ENCODE results near the gene CIP2A. TPM values are rescaled to one million over a fixed set of nuclear protein-coding genes. Genes with fewer than 3 reads are reported as not detected.

CIP2A gene
- total and polyA plus RNA-seq, 2 of the 13 experiments (the other 11 are each of a cell fraction or from before 2014, with no cell fraction given) = 7.8 to 36.9 TPM

DNA sequence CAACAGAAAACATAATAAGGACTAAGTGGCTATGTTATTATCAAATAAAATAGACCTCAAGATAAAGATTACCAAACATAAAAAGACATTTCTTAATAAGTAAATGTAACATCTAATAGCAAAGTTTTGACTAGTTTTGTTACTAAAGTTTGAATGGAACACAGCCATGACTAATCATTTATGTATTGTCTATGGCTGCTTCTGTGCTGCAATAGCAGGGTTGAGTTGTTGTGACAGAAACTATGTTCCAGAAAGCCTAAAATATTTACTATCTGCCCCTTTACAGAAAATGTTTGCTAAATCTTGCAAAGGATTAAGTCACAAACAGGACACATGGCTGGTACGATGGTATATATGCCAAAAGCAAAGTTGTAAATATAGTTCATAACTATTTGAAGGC is 40.9 kb downstream of the CIP2A start:
- no peak for TF ChIP-seq HMG20A (CRISPR knock-in tag; IDR thresholded peaks at IDR 0.05; ENCODE audit: borderline replicate concordance)
- no peak for TF ChIP-seq MAZ (IDR thresholded peaks at IDR 0.05; ENCODE audit: borderline replicate concordance, low read depth, low read length)
- TF ChIP-seq MAZ (CRISPR knock-in tag; IDR thresholded peaks at IDR 0.05; ENCODE audit: low read depth) = no peak
- TF ChIP-seq, protein P1, sequence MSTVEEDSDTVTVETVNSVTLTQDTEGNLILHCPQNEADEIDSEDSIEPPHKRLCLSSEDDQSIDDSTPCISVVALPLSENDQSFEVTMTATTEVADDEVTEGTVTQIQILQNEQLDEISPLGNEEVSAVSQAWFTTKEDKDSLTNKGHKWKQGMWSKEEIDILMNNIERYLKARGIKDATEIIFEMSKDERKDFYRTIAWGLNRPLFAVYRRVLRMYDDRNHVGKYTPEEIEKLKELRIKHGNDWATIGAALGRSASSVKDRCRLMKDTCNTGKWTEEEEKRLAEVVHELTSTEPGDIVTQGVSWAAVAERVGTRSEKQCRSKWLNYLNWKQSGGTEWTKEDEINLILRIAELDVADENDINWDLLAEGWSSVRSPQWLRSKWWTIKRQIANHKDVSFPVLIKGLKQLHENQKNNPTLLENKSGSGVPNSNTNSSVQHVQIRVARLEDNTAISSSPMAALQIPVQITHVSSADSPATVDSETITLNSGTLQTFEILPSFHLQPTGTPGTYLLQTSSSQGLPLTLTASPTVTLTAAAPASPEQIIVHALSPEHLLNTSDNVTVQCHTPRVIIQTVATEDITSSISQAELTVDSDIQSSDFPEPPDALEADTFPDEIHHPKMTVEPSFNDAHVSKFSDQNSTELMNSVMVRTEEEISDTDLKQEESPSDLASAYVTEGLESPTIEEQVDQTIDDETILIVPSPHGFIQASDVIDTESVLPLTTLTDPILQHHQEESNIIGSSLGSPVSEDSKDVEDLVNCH (CRISPR knock-in tag; IDR thresholded peaks at IDR 0.05) = no peak
- TF ChIP-seq ZFYVE20 (CRISPR knock-in tag; IDR thresholded peaks at IDR 0.05; ENCODE audit: borderline replicate concordance, low read depth) = no peak
- TF ChIP-seq, protein P2, sequence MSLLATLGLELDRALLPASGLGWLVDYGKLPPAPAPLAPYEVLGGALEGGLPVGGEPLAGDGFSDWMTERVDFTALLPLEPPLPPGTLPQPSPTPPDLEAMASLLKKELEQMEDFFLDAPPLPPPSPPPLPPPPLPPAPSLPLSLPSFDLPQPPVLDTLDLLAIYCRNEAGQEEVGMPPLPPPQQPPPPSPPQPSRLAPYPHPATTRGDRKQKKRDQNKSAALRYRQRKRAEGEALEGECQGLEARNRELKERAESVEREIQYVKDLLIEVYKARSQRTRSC (CRISPR knock-in tag; IDR thresholded peaks at IDR 0.05; ENCODE audit: low read depth) = no peak
- TF ChIP-seq, protein P3, sequence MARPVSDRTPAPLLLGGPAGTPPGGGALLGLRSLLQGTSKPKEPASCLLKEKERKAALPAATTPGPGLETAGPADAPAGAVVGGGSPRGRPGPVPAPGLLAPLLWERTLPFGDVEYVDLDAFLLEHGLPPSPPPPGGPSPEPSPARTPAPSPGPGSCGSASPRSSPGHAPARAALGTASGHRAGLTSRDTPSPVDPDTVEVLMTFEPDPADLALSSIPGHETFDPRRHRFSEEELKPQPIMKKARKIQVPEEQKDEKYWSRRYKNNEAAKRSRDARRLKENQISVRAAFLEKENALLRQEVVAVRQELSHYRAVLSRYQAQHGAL (CRISPR knock-in tag; IDR thresholded peaks at IDR 0.05; ENCODE audit: not compliant biosample characterization) = no peak
- TF ChIP-seq ZNF850 (CRISPR knock-in tag; conservative IDR thresholded peaks at IDR 0.05) = no peak
- no peak for TF ChIP-seq TOPORS (CRISPR knock-in tag; IDR thresholded peaks at IDR 0.05)
- no peak for TF ChIP-seq TAF15 (IDR thresholded peaks at IDR 0.05; ENCODE audit: low read depth, low read length, poor library complexity, severe bottlenecking)
- ChIA-PET POLR2A (no interaction called here), CTCF (ENCODE audit: low intra/inter-chr PET ratio, low total read pairs) (no interaction called here)
- H3K27ac ChIP-seq (ENCODE audit: extremely low read length, insufficient read depth, low read length) = no peak overlapping the region
- H3K9ac ChIP-seq (ENCODE audit: insufficient read depth, low read depth, low read length) = no peak overlapping the region
- intact Hi-C loops (cut with micrococcal nuclease; ENCODE audit: unreplicated experiment) = no loop called here
- H3K4me2 ChIP-seq (ENCODE audit: low read depth, low read length) = no peak overlapping the region
- no TSS peak for BruUV-seq (replicated peaks)
- H3K27me3 ChIP-seq (ENCODE audit: control insufficient read depth in 1 of 2, insufficient read depth in 2 of 2, low read length in 2 of 2) = no peaks in the 10 kb centered on the region
- in situ Hi-C loops (cut with HindIII; ENCODE audit: extremely low pct_ligation_motif_present, low pct_unique_long_range_greater_than_20kb) = no loop called here
- no peak overlapping the region for H2AFZ ChIP-seq (ENCODE audit: low read length)
- WGBS (ENCODE audit: low lambda C conversion rate) = 92% methylated on average over 1 of the region's 1 CpG
- ATAC-seq (no peak), FAIRE-seq (no peak), DNase-seq (ENCODE audit: low spot score) (no peak)
- peaks cover 0 to 9% of the 10 kb centered on the region in 2 experiments; a peak in 2 of 5 replicates for H3K36me3 ChIP-seq (replicated peaks in 1 of 2; ENCODE audit: control insufficient read depth in 1 of 2, insufficient read depth in 2 of 2, low read length in 2 of 2)
- no peaks in the 10 kb centered on the region for H3K79me2 ChIP-seq (ENCODE audit: insufficient read depth, low read length)
- H3K4me1 ChIP-seq (ENCODE audit: insufficient read depth, low read length) = no peaks in the 10 kb centered on the region
- no peaks in the 10 kb centered on the region for H3K9me3 ChIP-seq (ENCODE audit: low read length)
- no peaks in the 10 kb centered on the region for H4K20me1 ChIP-seq (ENCODE audit: insufficient read depth, low read length)
- H3K4me3 ChIP-seq (replicated peaks in 1 of 3; ENCODE audit: insufficient read depth in 1 of 3, low read depth in 2 of 3, low read length in 3 of 3) = no peak overlapping the region
